Stimulated activated CD4-positive, alpha-beta T cell treated with anti-CD3 and anti-CD28 coated beads, Interleukin-15, amount 100 ng/mL, for 48 hours (primary cell): Measurements from ENCODE around the gene CLEC5A.
"Not testable (repeated sequence)": the region's sequence is repeated elsewhere in the genome, so short reads cannot be mapped to it uniquely, and the experiment has no call there.

Source experiments
- DNase-seq, 2 donors: peaks; one replicate each; pipeline ENCODE4 v3.0.0-alpha.2; 2020; ENCODE audit warnings: low read depth in 2 of 2

Gene CLEC5A

GRCh38 chr7:141946796-141947195 lies at the start of gene CLEC5A:
TSS of gene CLEC5A (minus strand) at chr7:141946974. CDS start at chr7:141946292, 682 bp downstream.
- no peak for DNase-seq

DNA sequence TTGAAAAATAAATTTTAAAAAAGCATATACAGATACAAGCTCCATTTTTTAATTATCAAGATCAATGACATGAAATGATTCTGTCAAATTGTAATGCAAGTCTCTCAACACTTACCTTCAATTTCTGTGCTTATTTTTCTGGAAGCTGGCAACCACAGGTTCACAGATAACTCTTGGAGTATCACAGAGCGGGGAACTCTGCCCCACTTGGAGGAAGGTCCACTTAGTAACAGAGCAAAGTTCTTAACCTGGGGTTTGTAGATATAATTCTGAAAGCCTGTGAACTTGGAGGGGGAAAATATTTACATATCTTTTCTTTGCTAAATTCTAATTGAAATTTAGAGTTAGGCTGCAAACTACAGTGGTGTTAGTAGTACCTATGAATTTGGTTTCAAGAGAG lies 46.6 kb upstream of the CLEC5A start:
- no peak for DNase-seq

- DNase-seq: no peak
These were observed 45.9 kb upstream of the CLEC5A start for GRCh38 chr7:141992688-141993087.

GRCh38 chr7:141992156-141992555 lies 45.4 kb upstream of the CLEC5A start:
- DNase-seq: no peak

- no peak for DNase-seq
These were observed 44.4 kb upstream of the CLEC5A start for GRCh38 chr7:141991140-141991539.

DNA sequence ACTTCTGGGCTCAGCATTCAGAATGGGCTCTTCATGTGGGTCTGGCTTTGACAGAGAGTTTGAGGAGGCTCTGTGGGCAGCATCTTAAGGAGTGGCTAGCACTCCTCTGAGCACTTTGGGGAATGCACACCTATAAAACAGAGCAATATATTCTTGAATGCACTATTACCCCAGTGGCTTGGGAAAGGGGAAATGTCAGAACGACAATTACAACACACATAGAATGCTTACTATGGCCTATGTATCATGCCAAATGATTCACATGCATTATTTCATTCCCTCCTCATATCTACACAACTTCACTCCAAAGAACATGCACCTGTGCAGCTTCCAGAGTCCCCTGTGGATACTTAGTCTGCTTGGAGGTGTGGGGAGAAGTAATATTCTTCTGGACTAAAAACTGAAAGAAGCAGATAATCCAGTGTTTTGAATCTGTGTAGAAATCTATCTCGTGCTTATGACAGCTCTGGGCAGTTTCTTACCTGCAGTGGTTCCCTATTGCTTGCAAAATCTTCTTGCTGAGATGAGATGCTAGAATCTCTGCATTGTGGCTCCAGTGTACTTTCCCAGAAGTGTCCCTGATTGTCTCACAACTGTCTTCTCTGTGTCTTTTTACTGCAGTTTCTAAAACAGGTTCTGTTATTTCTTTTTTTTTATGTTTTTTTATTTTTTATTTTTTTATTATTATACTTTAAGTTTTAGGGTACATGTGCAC lies 43.4 kb upstream of the CLEC5A start:
- DNase-seq: no peak

- not testable (repeated sequence) for DNase-seq
These were observed 41.0 kb upstream of the CLEC5A start for GRCh38 chr7:141987803-141988202.

DNA sequence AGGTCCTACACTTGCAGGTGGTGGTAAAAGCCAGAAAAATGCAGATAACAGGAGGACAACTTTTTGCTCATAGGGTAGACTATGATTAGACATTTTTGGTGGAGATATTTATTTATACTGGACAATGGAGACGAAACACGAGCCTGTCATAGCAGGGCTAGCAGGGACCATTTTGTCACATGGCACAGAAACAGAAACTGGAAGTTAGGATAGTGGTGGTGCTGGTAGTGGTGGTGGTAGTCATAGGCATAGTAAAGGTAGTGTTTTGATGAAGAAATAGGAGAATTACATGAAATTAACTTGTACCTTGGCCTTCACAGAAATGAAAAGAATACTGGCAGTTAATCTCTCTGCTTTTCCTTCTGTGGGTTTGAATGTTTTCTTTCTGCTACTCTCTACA lies 40.1 kb upstream of the CLEC5A start:
- no peak for DNase-seq

DNA sequence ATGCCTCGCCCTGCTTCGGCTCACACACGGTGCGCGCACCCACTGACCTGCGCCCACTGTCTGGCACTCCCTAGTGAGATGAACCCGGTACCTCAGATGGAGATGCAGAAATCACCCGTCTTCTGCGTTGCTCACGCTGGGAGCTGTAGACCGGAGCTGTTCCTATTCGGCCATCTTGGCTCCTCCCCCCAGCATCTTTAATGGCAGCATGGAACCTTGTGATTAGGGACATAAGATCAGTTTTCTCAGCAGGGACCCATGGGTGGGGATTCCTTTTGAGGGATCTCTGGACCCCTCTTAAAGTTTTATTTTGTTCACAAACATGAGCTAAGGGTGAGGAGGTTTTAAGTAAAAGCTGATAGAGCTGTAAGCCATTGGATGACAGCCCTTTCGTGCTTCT lies 39.2 kb upstream of the CLEC5A start:
- DNase-seq: not testable (repeated sequence)

DNA sequence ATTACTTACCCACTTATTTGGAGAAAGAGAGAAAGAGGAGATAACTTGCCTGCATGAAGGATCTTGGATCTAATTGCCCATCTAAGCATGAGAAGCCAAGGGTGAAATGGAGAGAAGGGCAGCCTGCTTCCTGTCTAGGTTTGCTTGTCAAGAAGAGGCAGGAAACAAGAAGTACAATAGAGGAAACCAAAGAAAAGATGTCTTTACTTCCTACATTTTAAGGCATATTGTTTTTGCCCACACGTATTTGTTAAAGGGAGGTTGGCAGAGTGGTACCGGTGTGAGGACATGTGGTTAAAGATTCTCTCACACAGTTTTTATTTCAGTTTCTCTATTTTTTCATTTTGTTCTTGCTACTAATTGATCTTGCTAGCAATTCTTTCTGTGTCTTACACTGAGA lies 32.8 kb upstream of the CLEC5A start:
- DNase-seq: no peak

GRCh38 chr7:141978351-141978750 lies 31.6 kb upstream of the CLEC5A start:
- DNase-seq: no peak

DNA sequence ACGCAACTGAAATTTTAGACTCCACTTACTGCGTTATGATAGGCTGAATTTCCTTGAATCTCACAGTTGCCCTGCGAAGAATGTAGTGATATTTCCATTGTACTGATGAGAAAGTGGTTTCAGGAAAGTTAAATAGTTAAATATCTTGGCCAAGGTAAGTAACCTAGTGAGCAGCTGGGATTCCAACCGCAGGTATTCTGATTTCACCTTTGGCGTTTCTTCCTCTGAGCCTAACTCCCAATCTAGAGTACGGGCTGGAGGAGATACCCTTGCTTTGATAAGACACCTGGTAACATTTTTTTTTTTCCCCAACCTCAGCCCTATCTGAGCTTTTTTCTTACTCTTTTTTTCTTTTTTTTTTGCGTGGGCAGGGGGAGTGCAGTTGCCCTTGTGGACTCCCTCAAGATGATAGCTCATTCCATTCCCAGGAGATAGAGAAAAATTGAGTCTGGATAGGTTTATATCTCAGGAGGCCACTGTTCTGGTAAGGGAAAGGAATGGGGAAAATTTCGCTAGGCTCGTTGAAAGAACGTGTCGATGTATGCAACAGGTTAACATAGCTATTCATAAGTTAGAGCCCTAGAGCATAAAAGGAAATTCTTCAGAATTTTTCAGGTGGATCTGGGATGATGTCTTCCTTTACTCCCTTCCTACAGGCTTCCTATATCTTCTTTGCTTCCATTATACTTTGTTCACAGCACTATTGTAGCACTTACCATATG lies 29.9 kb upstream of the CLEC5A start:
- no peak for DNase-seq

DNA sequence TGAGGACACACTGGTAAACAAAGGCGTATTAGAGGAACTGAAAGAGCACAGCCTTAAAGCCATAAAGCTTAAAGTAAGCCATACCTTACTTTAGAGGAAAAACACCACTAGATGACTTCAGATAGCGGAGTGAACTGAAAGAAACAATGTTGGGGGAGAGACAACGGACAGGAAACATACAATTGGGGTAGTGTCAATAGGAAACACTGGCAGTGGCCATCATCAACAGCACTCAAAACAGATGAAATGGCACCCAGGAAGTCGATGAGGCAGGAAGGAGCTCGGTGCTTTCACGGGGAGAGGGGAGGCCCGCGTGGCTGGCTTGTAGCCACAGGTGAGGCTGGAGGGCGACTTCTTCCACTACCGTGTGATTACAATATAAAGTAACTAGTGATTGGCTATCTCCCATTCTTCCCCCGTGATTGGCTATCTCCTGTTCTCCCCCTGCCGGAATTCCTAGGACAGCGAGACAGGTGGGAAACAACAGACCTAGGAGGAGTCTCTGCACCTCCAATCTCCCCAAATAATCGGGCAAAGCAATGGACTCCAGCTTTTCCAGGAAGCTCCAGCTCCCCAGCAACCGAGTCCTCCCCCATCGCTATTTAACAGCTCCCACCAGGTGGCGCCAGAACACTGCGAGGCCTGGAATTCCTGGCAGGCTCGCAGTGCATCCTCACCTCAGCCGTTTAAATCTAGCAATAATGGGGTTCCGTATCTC lies 29.2 kb upstream of the CLEC5A start:
- DNase-seq: peak; percentile 52 to 58

DNA sequence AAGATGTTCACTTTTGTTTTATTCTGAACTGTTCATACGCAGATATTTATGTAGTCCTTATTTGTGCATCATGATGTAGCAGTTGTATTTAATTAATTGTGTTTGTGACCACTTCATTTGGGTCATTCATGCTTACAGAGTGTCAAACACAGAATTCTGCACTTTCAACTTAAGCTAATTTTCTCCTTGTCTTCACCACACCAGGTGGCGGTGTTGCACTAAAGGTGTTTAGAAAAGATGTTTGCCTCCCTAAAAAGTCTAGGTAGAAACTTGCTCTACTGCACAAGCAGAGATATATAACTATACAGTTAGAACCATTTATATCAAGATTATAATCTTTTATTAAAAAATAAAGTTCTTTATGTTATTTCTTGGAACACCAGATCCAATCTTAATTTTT lies 28.1 kb upstream of the CLEC5A start:
- DNase-seq: no peak

DNA sequence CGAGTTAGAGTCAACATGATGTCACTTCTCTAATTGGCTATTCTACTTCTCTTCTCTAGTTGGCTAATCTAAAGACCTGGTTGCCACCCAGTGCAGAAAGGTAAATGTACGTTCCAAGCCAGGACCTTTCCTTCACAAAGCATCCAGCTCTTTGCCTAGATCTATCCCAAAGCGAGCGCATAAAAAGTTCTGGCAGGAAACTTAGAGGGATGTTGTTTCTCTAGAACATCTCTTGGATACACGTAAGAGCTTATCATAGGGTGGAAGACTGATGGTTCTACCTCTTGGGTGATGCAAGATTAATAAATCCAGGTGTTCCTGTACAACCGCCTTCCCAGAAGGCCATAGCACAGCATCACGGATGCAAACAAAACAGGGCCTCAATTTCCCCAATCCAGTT lies 26.9 kb upstream of the CLEC5A start, which contains the start of gene TAS2R38:
TSS of gene TAS2R38 (minus strand) at position 101 of the 400 bp plus-strand sequence. CDS start at position 17, 84 bp downstream.
- no peak for DNase-seq

DNA sequence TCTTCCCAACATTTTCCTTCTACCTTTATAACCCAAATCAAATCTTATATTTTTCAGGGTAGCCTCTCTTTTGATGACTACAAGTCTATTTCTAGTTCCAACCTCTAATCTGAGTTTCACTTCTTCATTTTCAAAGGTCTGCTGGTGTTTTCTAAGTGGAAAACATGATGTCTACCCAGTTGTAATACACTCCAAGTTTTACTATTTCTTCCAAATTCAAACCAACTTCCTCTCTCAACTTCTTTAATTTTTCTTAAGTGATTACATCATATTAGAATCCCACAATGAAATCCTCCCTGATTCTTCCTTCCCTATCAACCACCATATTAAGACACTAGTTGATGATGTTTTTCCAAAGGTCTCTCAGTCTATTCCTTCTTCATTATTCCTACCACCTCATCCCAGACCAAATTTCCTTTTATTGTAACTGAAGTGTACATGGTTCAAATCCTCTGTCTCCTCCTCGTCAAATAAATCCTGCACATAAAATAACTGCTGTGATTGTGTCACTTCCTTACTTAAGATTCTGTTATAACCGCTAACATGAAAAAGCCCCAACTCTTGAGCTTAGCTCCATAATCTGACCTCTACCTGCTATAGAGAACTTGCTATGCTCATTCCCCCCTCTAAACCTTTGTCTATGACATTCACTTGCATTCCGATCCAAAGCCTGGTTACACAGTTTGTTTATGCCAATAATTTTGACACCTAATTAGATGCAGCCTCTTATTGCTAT lies 14.1 kb upstream of the CLEC5A start:
- DNase-seq: no peak

GRCh38 chr7:141956084-141956483 lies 9.3 kb upstream of the CLEC5A start:
- DNase-seq: no peak

DNA sequence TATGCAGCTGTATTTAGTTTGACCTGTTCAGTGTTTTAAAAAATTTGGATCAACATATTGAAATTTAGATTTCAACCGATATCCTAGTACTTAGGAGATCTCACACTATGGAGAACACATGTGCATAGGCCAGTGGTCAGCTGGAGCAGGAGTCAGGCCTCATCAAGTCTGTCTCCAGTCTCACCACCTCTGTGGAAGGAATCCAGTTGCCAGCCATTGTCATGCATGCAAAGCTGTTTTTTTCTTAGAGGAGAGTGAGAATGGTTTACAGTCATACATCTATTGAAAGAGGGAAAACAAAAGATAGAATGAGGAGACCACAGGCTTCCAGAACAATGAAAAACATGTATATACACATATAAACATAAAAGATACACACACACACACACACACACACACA lies 7.6 kb upstream of the CLEC5A start:
- DNase-seq: no peak

GRCh38 chr7:141952461-141952860 lies 5.7 kb upstream of the CLEC5A start:
- no peak for DNase-seq

DNA sequence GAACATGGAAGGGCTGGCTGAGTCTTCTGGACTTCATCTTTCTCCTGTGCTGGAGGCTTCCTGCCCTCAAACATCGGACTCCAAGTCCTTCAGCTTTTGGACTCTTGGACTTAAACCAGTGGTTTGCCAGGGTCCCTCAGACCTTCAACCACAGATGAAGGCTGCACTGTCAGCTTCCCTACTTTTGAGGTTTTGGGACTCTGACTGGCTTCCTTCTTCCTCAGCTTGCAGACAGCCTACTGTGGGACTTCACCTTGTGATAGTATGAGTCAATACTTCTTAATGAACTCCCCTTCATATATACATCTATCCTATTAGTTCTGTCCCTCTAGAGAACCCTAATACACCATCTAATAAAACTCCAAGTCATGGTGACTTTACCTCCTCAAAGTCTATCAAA lies 4.0 kb upstream of the CLEC5A start:
- DNase-seq: no peak

GRCh38 chr7:141949911-141950310 lies 3.1 kb upstream of the CLEC5A start:
- no peak for DNase-seq

- DNase-seq: no peak
These were observed 2.7 kb upstream of the CLEC5A start for GRCh38 chr7:141949451-141949850.
